HG03520 (cell line): ENCODE data around the gene ASF1A.
"Not testable (repeated sequence)": the region's sequence is repeated elsewhere in the genome, so short reads cannot be mapped to it uniquely, and the experiment has no call there.

Experiments
- ATAC-seq: cut with Tn5 transposase; IDR thresholded peaks from one replicate; pipeline ENCODE4 v1.9.1; 2021; ENCODE audit warnings: mild to moderate bottlenecking, moderate library complexity; ENCODE audit not compliant: unreplicated experiment

ASF1A gene

GRCh38 chr6:118893807-118894424 is at the start of gene ASF1A:
Gene ASF1A (plus strand): TSS chr6:118894152. CDS start chr6:118894414, 262 bp downstream.
- ATAC-seq: peak; percentile 52

GRCh38 chr6:118844915-118845314 is 49.0 kb upstream of the ASF1A start:
- peak; percentile 52 for ATAC-seq

GRCh38 chr6:118853408-118853807 is 40.5 kb upstream of the ASF1A start:
- no peak for ATAC-seq

- no peak for ATAC-seq
Observed at GRCh38 chr6:118856301-118856700, 37.7 kb upstream of the ASF1A start.

- ATAC-seq: no peak
Observed at GRCh38 chr6:118859517-118860064, 34.4 kb upstream of the ASF1A start.

GRCh38 chr6:118860363-118860762 is 33.6 kb upstream of the ASF1A start:
- no peak for ATAC-seq

GRCh38 chr6:118860880-118861279 is 33.1 kb upstream of the ASF1A start:
- ATAC-seq: no peak

GRCh38 chr6:118862443-118862842 is 31.5 kb upstream of the ASF1A start:
- ATAC-seq: no peak

GRCh38 chr6:118864341-118865099 is 29.4 kb upstream of the ASF1A start:
- no peak for ATAC-seq

- ATAC-seq: no peak
Observed at GRCh38 chr6:118865100-118865391, 28.9 kb upstream of the ASF1A start.

GRCh38 chr6:118867181-118867580 is 26.8 kb upstream of the ASF1A start:
- no peak for ATAC-seq

GRCh38 chr6:118868901-118869300 is 25.1 kb upstream of the ASF1A start:
- ATAC-seq: not testable (repeated sequence)

GRCh38 chr6:118869350-118869749 is 24.6 kb upstream of the ASF1A start:
- ATAC-seq: no peak

GRCh38 chr6:118869894-118870589 is 23.9 kb upstream of the ASF1A start:
- no peak for ATAC-seq

- ATAC-seq: no peak
Observed at GRCh38 chr6:118871331-118871730, 22.6 kb upstream of the ASF1A start.

- ATAC-seq: no peak
Observed at GRCh38 chr6:118872318-118872717, 21.6 kb upstream of the ASF1A start.

GRCh38 chr6:118872726-118873125 is 21.2 kb upstream of the ASF1A start:
- no peak for ATAC-seq

GRCh38 chr6:118873239-118873638 is 20.7 kb upstream of the ASF1A start:
- no peak for ATAC-seq

- no peak for ATAC-seq
Observed at GRCh38 chr6:118875672-118876071, 18.3 kb upstream of the ASF1A start.

- ATAC-seq: no peak
Observed at GRCh38 chr6:118876198-118876597, 17.8 kb upstream of the ASF1A start.

GRCh38 chr6:118876814-118877213 is 17.1 kb upstream of the ASF1A start:
- no peak for ATAC-seq

GRCh38 chr6:118877806-118878205 is 16.1 kb upstream of the ASF1A start:
- no peak for ATAC-seq
